GM11168 (cell line): ENCODE data around the gene ADAMTSL3.
"Not testable (repeated sequence)": the region's sequence is repeated elsewhere in the genome, so short reads cannot be mapped to it uniquely, and the experiment has no call there.

ENCODE experiments used
- in situ Hi-C: fragments of 300-500 bp; cut with MboI; formaldehyde crosslinking; loops from one replicate; pipeline ENCODE4 v1.12.0; 2022; ENCODE audit warnings: low sequenced_read_pairs; ENCODE audit not compliant: unreplicated experiment

ADAMTSL3 gene

DNA sequence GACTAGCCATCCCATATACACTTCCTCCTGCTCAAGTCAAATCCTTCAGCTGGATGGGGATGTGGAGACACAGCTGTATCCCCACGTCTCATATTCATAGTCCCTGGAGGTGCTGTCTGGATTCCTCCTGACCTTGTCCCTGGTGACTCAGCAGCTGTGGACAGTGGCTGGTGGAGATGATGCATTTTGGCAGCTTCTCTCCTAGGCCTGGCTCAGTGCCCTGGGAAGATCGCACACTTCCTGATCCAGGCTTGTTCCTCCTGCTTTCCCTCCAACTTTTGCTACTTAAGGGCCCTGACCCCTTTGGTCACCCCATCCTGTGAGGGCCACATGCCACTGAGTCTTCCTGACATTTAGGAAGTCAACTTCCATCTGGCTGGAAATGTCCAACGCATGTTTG, 44.4 kb downstream of the ADAMTSL3 start:
- in situ Hi-C loops, result no loop called here

DNA sequence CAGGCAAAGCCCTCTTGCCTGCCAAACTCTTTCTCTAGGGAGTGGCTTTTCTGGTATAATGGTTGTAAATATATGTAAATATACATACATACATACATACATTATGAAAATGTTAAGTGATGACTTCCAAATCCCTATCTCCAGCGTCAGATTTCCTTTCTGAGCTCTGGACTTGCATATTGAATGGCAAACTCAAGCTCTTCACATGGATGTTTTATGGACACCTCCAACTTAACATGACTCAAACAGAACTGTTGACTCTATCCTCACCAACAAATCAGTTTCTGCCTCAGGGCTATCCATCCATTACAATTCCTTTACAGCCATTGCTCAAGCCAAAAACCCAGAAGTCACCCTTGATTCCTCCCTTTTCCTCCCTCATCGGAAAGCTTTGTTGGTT, 45.1 kb downstream of the ADAMTSL3 start:
- in situ Hi-C loops, result no loop called here

DNA sequence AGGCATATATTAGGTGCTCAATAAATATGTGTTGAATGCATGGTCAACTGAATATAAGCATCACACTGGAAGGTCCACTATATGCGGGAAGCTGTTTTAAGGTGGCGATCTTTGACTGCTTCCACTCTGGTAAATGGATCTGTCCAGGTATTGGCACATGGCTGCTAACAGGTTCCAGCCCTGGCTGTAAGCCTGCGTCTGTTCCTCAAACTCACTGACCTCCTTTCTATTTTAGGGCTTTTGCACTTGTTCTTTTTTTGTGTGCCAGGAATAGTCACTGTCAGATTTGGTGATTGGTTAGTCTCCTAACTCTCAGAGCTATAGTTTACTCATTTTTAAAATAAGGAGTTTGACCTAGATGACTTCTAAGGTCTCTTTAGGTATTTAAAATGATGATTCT, 46.2 kb downstream of the ADAMTSL3 start:
- in situ Hi-C loops, result no loop called here

DNA sequence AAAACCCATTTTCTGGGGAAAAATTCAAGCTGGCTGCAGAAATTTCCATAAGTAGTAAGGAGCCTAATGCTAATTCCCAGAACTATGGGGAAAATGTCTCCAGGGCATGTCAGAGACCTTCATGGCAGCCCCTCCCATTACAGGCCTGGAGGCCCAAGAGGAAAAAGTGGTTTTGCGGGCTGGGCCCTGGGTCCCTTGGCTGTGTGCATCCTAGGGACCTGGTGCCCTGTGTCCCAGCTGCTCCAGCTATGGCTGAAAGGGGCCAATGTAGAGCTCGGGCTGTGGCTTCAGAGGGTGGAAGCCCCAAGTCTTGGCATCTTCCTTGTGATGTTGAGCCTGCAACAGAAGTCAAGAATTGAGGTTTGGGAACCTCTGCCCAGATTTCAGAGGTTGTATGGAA, 48.4 kb downstream of the ADAMTSL3 start:
- in situ Hi-C loops, result not testable (repeated sequence)

DNA sequence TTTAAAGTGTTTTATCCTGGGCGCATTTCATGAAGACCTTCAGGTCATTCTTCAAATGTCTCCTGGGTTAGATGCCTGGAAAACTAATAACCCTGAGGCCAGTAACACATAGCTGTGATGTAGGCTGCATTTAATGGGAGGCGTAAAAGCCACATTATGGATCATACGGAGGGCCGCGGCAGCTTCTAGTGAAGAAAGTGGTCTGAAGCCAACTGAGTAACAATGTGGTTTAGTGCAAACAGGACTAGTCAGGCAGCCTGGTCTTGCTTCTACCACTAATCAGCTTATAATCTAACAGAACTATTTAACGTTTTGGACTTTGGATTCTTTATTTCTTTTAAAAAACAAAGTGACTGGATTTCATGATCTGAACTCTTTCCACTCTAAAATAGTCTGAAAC, 54.4 kb downstream of the ADAMTSL3 start:
- in situ Hi-C loops, result no loop called here

DNA sequence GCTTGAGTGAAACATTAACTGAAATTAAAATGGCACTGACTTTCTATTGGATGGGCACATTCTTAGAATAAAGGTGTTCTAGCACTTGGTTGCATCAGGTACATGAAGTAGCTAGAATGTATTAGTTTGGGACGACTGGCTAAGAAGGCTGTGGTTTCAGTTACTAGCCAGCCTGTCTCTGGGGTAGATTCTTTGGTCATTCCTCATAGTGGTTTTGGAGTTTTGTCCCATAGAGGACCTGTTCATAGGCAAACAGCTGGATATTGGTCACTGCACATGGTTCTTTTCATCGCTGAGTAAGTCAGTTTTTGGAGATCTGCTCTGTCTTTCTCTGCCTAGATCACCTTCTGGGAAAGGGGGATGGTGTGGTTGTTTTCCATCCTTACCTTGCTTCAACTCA, 55.3 kb downstream of the ADAMTSL3 start:
- in situ Hi-C loops, result no loop called here

DNA sequence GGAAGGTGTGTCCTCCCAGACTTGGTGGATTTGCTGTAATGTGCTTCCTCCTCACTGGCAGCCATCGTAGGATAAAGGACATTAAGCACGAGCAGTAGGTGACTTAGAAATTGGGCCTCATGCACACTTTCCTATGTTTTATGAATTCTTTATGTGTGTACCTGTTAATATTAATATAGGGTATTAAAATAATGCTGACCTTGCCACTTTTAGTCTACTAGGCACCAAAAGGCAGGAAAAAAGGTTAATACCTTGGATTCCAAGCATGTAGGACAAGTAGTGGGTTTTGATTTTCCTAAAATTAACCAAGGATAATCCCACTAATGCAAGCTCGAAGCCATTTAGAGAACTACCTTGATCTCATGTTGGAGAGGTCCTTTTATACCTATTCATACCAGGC, 55.9 kb downstream of the ADAMTSL3 start:
- in situ Hi-C loops, result no loop called here

DNA sequence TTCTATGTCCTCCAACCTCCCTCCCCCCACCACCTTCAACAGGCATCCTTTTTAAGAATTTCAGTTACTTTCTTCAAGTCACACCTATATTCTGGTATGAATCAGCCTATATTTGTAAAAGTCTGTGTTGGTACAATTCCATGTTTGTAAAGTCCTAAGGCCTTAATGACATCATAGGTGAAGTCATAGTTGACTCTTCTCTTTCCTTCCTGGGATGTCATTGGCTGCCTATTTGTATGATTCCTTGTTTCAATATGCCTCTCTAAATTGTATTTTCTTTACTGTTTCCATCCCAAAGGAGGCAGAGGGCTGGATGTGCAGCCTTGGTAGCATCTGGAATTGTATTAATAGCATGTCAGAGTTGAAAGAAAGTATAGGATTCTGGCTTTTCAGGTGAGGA, 56.5 kb downstream of the ADAMTSL3 start:
- in situ Hi-C loops, result no loop called here

DNA sequence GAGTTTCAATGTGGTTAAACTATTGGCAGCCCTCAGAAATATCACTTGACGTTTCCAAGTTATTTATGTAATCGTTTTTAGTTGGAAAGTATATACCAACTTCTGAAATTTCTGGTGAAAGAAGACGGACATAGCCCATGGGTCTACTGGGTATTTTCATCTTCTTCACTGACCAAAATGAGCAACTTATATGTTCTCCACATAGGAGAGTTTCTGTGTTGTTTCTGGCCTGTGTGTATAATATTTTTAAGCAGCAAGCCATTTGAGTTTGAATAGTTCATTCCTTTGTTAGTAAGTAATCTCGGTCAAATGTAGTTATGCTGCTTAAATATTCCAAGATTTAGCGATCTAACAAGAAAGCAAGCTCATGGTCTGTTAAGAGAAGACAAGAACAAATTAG, 57.3 kb downstream of the ADAMTSL3 start:
- in situ Hi-C loops, result no loop called here

DNA sequence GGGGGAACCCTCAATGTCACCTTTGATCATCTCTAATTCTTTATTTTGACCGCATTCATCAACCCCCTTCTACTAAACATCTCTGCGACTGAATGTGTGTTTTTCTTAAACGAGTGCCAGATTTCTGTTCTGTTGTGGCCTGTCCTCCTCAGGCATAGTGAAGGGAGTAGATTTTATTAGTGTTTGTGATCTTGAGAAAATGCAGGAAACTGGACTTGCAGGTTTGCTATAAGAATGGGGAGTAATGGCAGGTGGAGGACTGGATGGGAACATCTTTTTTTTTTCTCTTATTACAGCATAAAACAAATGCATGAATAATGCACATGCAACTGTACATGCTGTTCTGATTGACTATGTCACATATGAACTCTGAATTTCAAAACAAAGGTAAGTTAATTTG, 59.3 kb downstream of the ADAMTSL3 start:
- in situ Hi-C loops, result no loop called here

DNA sequence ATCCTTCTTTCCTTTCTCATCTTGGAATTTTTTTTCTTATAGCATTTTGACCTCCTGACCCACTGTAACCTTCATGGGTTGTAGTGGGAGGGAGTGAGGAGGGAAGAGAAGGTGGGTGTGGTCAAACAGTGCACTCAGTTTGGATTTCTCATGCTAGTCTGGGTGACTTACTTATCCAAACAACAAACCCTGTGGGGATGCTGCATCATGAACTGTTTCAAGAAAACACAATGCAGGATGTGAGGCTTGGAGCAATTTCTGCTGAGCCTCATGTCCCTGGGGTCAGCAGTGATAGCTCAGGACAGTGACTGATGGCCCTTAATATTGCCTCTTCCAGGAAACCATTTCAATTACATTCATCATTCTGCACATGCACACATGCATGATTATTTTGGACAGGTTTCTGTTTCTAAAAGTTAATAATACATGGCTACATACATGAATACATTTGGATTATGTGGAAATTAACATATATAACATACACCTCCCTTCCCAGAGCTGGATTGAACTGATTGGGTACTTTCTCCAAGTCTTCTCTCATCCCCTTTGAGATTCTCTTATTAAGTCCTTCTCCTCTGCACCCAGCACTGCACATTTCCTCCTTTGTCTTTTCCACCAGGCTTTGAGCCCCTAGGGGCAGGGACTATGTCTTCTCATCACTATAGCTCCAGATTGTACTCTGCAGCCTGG, 61.2 kb downstream of the ADAMTSL3 start:
- in situ Hi-C loops, result no loop called here

DNA sequence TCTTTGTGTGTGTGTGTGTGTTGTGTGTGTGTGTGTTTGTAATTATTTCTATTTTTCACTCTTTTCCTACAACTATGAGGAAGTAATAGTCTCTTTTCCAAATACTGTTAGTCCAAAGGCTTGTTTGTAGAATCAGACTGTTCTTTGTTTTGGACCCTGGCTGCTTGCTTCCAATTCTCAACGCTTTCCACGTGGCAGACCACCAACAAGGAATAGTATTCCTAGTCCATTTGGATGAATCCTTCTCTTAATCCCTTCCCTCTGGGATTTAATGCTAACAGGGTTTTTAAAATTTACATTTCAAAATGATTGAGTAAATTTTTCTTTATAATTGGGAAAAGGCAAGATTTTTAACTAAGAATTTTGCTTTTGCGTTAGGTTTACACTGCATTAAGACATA, 62.7 kb downstream of the ADAMTSL3 start:
- in situ Hi-C loops, result no loop called here

DNA sequence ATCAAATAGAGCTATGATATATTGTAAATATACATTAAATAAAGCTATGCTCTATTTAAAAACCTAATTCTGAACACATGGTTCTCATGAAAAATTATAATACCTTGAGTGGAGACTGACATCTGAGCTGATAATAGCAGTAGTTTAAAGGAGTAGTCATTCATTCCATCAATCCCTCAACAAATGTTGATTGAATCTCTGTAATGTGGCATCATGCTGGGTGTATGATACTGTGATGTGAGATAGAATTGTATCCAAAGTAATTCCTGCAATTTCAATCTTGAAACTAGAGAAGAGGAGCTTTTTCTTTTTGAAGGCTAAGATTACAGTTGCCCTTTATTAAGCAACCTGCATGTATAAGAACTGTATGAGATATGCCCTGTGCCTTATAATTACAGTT, 63.1 kb downstream of the ADAMTSL3 start:
- in situ Hi-C loops, result no loop called here

DNA sequence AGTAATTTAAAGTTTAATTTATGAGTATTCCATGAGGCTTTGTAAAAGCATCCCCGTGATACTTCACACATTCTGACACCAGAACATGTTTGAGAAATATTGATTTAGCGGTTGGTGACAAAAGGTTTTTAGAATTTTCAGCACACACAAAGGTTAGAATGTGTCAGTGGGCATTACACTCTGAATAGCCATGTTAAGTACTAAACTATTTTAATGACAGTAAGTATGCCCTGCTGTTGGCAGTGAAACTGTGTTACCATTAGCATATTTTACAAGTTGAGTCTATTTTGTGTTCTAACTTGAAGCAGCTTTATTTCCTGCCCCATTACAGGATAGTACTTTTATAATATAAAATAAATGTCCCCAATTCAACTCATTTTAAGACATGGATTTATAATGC, 66.5 kb downstream of the ADAMTSL3 start:
- in situ Hi-C loops, result no loop called here

DNA sequence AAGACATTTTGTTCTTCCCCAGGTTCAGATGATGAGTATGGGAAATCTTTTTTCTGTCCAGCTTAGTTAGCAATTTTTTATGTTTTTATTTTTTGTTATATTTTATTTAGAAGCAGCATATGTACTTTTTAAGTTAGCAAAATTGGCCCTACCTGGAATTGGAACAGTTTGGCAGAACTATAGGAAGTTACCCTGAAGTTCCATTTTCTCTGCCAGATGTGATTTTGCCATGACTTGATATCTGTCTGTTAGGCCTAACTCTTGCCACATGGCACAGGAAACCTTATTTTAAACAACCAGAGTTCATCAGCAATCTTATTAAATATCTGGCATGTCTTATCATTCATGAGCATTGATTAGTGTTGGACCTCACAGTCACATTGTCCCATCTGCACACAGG, 67.1 kb downstream of the ADAMTSL3 start:
- in situ Hi-C loops, result no loop called here

DNA sequence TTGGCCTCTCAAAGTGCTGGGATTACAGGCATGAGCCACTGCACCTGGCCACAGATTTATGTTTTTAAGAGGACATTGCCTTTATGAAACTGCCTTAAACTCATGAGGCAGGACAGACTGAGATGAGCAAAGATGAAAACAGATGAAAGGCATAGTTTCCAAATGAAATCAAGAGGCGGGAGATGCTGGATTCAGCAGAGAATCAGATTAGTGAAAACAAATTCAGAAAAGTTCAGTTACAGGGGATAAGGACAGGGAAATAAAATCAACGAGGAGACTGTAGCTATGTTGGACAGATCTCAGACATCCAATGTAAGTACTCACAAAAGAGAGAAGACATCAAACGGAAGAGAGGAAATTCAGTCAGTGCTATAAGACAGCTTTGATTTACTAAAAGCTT, 68.1 kb downstream of the ADAMTSL3 start:
- in situ Hi-C loops, result no loop called here

DNA sequence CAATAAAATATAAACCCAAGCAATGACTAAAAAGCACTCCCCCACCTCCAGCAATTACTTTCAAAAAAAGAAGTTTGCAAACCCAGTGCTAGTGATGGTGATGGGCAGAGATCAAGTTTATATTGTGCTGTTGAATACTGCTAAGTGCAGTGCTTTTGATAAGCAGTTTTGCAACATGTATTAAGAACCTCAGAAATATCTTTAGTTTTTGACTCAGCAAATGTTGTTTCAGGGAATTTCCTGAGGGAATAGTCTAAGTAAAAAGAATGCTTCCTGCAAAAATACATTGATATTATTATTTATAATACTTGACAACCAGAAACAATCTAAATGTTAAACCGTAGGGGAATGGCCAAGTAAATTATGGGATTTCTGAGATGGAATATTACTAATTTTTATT, 69.3 kb downstream of the ADAMTSL3 start:
- in situ Hi-C loops, result no loop called here

DNA sequence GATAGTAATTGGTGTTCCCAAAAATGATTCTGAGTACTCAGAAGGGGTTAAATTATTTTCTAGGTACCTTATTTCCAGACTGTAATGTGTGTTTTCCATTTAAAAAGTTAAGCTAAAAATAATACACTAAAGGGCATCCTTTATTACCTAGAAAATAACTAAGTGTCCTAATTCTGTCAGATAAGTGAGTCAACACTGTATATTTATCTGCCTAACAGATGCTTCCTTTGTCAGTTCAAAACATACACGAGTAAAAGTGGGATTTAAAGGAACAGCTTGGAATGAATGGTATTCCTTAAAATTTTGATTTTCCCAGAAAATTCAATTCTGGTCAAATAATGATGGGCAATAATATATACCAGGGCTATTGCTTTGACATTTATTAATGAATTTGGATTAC, 78.3 kb downstream of the ADAMTSL3 start:
- in situ Hi-C loops, result loop anchor here (25.0 kb wide), 1 partner anchor 280 kb away; no protein-coding TSS in a partner anchor

DNA sequence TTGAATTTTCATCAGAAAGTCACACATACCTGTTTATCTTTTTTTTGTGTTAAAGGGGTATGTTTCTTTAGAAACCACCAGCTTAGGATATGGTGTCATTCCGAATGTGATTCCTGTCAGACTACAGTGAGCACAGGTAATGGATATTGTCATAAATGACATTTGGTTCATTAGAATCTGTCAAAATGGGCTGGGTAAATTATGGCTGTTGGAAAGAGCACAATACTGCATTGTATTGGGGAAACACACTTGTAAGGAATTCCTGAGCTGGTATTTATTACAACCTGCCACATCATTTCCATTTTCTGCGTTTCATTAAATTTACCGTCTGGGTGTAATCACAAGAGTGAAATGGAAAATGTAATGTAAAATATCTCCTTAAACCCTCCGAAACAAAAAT, 78.8 kb downstream of the ADAMTSL3 start:
- in situ Hi-C loops, result loop anchor here (25.0 kb wide), 1 partner anchor 280 kb away; no protein-coding TSS in a partner anchor

DNA sequence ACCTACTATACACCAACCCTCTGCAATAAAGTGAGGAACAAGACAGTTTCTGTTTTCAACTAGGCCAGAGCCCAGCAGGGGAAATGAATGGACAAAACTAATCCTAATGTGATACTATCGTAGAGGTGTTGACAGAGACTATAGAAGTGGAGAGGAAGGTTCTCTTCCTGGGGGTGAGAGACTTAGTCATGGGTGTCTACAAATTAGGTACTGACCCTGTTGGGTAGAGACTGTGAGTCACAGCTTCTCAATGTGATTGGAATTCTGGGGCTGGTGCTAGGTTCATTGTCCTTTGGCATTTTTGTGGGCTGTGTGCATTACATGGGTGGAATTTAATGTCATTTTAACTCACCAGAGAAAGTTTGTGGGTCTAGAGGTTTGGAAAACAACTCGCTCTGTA, 79.3 kb downstream of the ADAMTSL3 start:
- in situ Hi-C loops, result loop anchor here (25.0 kb wide), 1 partner anchor 279 kb away; no protein-coding TSS in a partner anchor

DNA sequence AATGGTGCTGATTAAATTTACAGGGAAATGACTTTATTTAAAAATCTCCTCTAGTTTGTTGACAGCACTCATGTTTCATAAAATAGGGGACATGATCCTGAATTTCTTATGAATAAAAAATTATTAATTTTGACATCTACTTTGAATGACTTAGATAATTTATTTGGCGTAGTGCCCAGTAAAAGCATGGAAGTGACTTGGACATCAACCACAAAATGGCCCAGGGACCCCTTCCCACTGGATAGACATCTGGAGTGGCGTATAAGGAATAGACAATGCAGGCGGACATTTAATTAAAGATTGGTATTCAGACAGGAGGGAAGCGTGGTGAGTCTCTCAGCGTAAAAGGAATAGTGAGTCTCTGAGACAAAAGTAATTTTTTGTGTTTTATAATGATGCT, 79.8 kb downstream of the ADAMTSL3 start:
- in situ Hi-C loops, result loop anchor here (25.0 kb wide), 1 partner anchor 279 kb away; no protein-coding TSS in a partner anchor

DNA sequence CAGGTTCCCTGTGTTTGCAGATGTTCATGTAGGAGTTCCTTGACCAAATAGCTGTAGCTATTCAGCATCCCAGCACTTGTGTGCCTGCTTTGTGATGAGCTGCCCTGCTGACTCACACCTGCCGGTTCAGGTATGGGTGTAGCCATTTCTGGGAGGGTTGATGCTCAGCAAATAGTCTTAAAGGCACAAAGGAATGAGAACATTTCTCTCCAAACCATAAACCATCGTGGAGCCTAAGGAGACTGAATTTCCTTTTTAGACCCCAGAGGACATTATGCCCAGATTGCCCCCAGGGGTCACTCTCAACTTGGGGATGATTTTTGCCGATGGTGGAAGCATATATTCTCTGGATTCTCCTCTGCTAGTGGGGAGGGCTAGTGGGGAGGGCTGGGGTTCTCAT, 80.6 kb downstream of the ADAMTSL3 start:
- in situ Hi-C loops, result loop anchor here (25.0 kb wide), 1 partner anchor 278 kb away; no protein-coding TSS in a partner anchor
